Adrenal gland (tissue), 5 donors: Measurements from ENCODE around the gene PCYT2.

Experiments
- POLR2A ChIP-seq, 2 donors: fragments of 450-650 bp; IDR thresholded peaks; one replicate each; pipeline ENCODE4 v1.6.1; 2017; ENCODE audit warnings: antibody characterized with exemption in 2 of 2, mild to moderate bottlenecking in 2 of 2, moderate library complexity in 1 of 2
- TF ChIP-seq, protein P1 (sequence below), 6 experiments: fragments of 450-650 bp in 4 of 6; fragments of 200-600 bp in 2 of 6; sonication (generic) in 1 of 6; IDR thresholded peaks; 1 replicate in 5 of 6; 2 replicates in 1 of 6; pipeline versions ENCODE4 v1.5.1 to v1.8.0; 2016 to 2021; ENCODE audit warnings: antibody characterized with exemption in 6 of 6, mild to moderate bottlenecking in 2 of 6, moderate library complexity in 1 of 6
- donor health status: DM: no; HTN: no; CAD: no.

- TF ChIP-seq POLR2A (IDR thresholded peaks at IDR 0.05): no peak
- TF ChIP-seq, protein P1, sequence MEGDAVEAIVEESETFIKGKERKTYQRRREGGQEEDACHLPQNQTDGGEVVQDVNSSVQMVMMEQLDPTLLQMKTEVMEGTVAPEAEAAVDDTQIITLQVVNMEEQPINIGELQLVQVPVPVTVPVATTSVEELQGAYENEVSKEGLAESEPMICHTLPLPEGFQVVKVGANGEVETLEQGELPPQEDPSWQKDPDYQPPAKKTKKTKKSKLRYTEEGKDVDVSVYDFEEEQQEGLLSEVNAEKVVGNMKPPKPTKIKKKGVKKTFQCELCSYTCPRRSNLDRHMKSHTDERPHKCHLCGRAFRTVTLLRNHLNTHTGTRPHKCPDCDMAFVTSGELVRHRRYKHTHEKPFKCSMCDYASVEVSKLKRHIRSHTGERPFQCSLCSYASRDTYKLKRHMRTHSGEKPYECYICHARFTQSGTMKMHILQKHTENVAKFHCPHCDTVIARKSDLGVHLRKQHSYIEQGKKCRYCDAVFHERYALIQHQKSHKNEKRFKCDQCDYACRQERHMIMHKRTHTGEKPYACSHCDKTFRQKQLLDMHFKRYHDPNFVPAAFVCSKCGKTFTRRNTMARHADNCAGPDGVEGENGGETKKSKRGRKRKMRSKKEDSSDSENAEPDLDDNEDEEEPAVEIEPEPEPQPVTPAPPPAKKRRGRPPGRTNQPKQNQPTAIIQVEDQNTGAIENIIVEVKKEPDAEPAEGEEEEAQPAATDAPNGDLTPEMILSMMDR (IDR thresholded peaks at IDR 0.05): no peak
Observed at GRCh38 chr17:81903896-81904599, 7.2 kb downstream of the PCYT2 start.
